GM18951 (cell line): ENCODE measurements around the gene HTR3E.

ENCODE experiments used
- POLR2A ChIP-seq: IDR thresholded peaks from 4 replicates; pipeline ENCODE4 v1.6.1; 2011; ENCODE audit warnings: mild to moderate bottlenecking; ENCODE audit not compliant: insufficient read length, insufficient read depth; ENCODE audit errors: extremely low read depth
- in situ Hi-C: fragments of 300-500 bp; cut with MboI; formaldehyde crosslinking; loops from one replicate; pipeline ENCODE4 v1.12.0; 2022; ENCODE audit warnings: low sequenced_read_pairs, mixed read lengths, inconsistent platforms; ENCODE audit not compliant: unreplicated experiment

Gene HTR3E

DNA sequence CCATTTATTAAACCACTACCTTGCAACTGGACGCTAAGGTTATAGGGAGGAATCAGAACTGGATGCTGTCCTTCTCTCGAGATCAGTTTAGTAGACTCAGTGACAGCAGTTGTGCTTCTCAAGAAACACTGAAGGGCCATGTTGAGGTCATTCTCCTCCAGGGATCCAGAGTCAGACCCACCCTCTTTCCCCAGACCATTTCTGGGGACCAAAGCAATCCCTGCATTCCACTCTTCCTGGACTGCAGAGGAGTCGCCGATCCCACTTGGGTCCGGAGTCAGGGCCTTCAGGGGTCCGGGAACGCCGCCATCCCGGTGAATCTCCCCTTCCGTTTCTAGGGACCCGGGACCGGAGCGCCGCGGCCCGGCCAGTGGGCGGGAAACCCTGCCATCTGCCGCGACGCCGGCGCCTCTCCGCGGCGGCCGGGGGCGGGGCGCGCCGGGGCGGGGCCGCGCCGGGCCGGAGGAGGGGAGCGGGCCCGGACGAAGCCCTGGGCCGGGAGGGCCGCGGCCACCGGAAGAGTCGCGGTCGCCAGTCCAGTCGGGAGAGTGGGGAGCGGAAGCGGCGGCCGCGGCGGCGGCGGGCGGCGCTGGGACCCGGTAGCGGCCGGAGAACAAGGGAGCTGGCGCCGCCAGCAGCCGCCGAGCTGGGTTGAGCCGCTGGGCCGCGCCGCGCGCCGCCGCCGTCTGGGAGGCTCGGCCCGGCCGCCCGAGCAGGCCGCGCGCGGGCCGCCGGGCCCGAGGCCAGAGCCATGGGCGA, 58.2 kb downstream of the HTR3E start, which contains the start of gene DVL3:
DVL3 (plus strand) TSS at position 493 of the 759 bp plus-strand sequence; CDS start at position 752, 259 bp downstream.
- peak; percentile 66 for TF ChIP-seq POLR2A
- in situ Hi-C loops, result no loop called here

DNA sequence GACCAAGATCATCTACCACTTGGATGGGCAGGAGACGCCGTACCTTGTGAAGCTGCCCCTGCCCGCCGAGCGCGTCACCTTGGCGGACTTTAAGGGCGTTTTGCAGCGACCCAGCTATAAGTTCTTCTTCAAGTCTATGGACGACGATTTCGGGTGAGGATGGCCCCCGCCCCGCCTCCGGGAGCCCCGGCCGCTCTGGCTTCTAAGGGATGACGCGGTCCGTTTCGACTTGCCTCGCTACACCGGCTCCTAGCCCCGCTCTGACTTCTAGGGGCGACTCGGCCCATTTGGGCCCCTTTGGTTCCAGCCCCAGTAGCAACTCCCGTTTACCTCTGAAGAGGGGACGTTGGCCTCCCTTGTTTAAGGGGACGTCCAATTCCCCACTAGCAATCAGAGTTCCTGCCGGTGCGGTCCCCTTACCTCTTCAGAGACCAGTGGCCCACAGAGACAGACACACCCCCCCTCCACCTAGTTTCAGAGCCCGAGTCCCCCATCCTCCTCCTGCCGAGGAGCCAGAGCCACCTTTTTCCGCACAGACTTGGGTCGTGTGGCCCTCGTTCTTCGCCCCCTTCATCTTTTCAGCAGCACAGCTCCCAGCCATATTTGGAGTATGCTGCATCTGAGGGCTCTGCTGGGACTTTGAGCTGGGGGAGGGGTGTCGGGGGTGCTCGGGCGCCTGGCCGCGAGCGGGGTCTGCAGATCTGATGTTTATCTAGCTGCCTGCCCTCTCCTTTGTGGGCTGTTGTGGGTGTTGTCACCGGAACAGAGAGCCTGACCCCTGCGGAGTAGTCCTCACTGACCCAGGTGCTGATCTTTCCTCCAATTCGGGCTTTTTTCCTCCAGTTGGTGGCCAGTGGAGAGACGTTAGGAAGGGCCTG, 59.0 kb downstream of the HTR3E start:
- in situ Hi-C loops, result no loop called here
- TF ChIP-seq POLR2A, result no peak

DNA sequence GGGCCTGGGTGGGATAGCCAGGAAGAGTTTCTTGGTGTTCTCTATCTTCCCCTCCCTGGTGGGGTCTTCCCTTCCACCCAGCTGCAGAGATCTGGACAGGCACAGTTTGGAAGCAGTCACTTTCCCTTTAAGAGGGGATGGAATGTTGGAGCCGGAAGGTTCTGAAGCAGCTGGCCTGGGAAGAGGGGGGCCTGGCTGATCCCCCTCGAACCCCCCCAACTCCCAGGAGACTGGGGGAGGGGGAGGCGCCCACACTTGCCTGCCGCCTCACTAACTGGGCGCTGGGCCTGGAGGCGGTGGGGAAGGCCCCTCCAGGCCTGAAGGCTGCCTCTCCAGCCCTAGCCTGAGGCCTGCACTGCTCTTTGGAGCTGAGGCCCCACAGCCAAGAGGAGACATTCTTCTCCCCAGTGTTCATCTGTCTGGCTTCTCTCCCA, 59.7 kb downstream of the HTR3E start:
- in situ Hi-C loops, result no loop called here
- TF ChIP-seq POLR2A, result no peak
